Sigmoid colon (tissue), 7 donors: Measurements from ENCODE around the gene MSH3. TPM values are rescaled to one million over a fixed set of nuclear protein-coding genes. Genes with fewer than 3 reads are reported as not detected.

Experiments used
- DNase-seq: peaks from one replicate; pipeline ENCODE4 v3.0.0-alpha.2; 2019
- H3K27ac ChIP-seq, 4 donors: fragments of 200-600 bp; sonication (generic); one replicate each; pipeline ENCODE4 v1.5.1; 2016 to 2019; ENCODE audit warnings: mild to moderate bottlenecking in 1 of 4
- H3K27me3 ChIP-seq, 3 donors: fragments of 200-600 bp; sonication (generic); one replicate each; pipeline ENCODE4 v1.5.1; 2019; ENCODE audit warnings: mild to moderate bottlenecking in 1 of 3
- H3K36me3 ChIP-seq, 4 donors: fragments of 200-600 bp; sonication (generic); one replicate each; pipeline ENCODE4 v1.5.1; 2016 to 2019
- H3K4me1 ChIP-seq, 4 donors: fragments of 200-600 bp; sonication (generic); one replicate each; pipeline ENCODE4 v1.5.1; 2017 to 2019
- H3K4me3 ChIP-seq, 4 donors: fragments of 200-600 bp; sonication (generic); one replicate each; pipeline ENCODE4 v1.5.1; 2017 to 2019; ENCODE audit warnings: mild to moderate bottlenecking in 2 of 4, moderate library complexity in 1 of 4
- H3K9me3 ChIP-seq, 4 donors: fragments of 200-600 bp in 3 of 4; sonication (generic) in 3 of 4; one replicate each; pipeline versions ENCODE4 v1.5.1 to v1.6.1; 2013 to 2019
- CTCF ChIP-seq, 4 experiments: fragments of 450-650 bp in 3 of 4; fragments of 200-600 bp in 1 of 4; IDR thresholded peaks; one replicate each; pipeline ENCODE4 v1.5.1; 2016 to 2019; ENCODE audit warnings: antibody characterized with exemption in 4 of 4, mild to moderate bottlenecking in 3 of 4, moderate library complexity in 2 of 4
- EP300 ChIP-seq, 4 donors: sonication (generic); formaldehyde crosslinking; IDR thresholded peaks; one replicate each; pipeline ENCODE4 v1.6.1; 2017; ENCODE audit warnings: antibody characterized with exemption in 4 of 4
- POLR2A ChIP-seq, 2 donors: fragments of 450-650 bp; IDR thresholded peaks; one replicate each; pipeline ENCODE4 v1.6.1; 2016; ENCODE audit warnings: antibody characterized with exemption in 2 of 2, mild to moderate bottlenecking in 2 of 2, moderate library complexity in 2 of 2
- POLR2AphosphoS5 ChIP-seq, 4 donors: sonication (generic); formaldehyde crosslinking; IDR thresholded peaks; one replicate each; pipeline ENCODE4 v1.6.1; 2017; ENCODE audit warnings: antibody characterized with exemption in 4 of 4
- WGBS, 2 donors: extraction: QIAGEN DNeasy Blood & Tissue Kit; methylation state at CpG; one replicate each; pipeline ENCODE4 v1.1.7; 2013; 5-methylcytosine and 5-hydroxymethylcytosine counted together
- intact Hi-C: fragments of 100-400 bp; cut with DNase I; formaldehyde crosslinking; loops from one replicate; pipeline ENCODE4 v1.15.1; 2023
- polyA plus RNA-seq, 3 donors: library from polyadenylated mRNA; stranded (reverse); fragments of 200-250 nt; gene quantifications; one replicate each; pipeline ENCODE4 v1.2.3, GENCODE V29; 2013
- total RNA-seq, 4 donors: library from RNA; depleted of rRNA; stranded (reverse); fragments of >200 nt; gene quantifications; one replicate each; pipeline ENCODE4 v1.1.0, GENCODE V29; 2016
- donor health status: healthy with polysubstance abuse.
- donor health status: Bipolar disorder and iron deficiency.
- donor health status: healthy.

Gene MSH3
- total and polyA plus RNA-seq, 7 donors = 3.6 to 15.3 (median 11.8) TPM

- H3K27me3 ChIP-seq = no peaks in the 10 kb centered on the region
- no peak overlapping the region for H3K27ac ChIP-seq
- intact Hi-C loops = no loop called here
- H3K4me3 ChIP-seq = no peak overlapping the region
- WGBS, 2 donors = 80 to 93% methylated on average over 3 of the region's 3 CpGs
- no peaks in the 10 kb centered on the region for H3K9me3 ChIP-seq
- no peak for DNase-seq
- H3K4me1 ChIP-seq = no peaks in the 10 kb centered on the region
- no peak for TF ChIP-seq POLR2AphosphoS5 (IDR thresholded peaks at IDR 0.05)
- no peak for TF ChIP-seq EP300 (IDR thresholded peaks at IDR 0.05)
- TF ChIP-seq CTCF (IDR thresholded peaks at IDR 0.05) = no peak
- no peak for TF ChIP-seq POLR2A (IDR thresholded peaks at IDR 0.05)
- no peaks in the 10 kb centered on the region for H3K36me3 ChIP-seq
Measured at GRCh38 chr5:80912479-80912878, 258.0 kb downstream of the MSH3 start.

- DNase-seq = no peak
- whole genome bisulfite sequencing, 2 donors = 88% methylated on average over 1 of the region's 1 CpG
- Histone ChIP-seq H3K4me1 (no peaks in the 10 kb centered on the region), H3K4me3 (no peak overlapping the region), H3K27me3 (no peaks in the 10 kb centered on the region), H3K9me3 (no peaks in the 10 kb centered on the region), H3K27ac (no peak overlapping the region), H3K36me3 (no peaks in the 10 kb centered on the region)
- intact Hi-C loops = no loop called here
- TF ChIP-seq CTCF (IDR thresholded peaks at IDR 0.05) = no peak
- TF ChIP-seq POLR2AphosphoS5 (IDR thresholded peaks at IDR 0.05) = no peak
- TF ChIP-seq EP300 (IDR thresholded peaks at IDR 0.05) = no peak
- no peak for TF ChIP-seq POLR2A (IDR thresholded peaks at IDR 0.05)
Measured at GRCh38 chr5:80915716-80916115, 261.3 kb downstream of the MSH3 start.

GRCh38 chr5:80916676-80917075 is 262.2 kb downstream of the MSH3 start:
- H3K4me1 ChIP-seq = no peaks in the 10 kb centered on the region
- no peaks in the 10 kb centered on the region for H3K9me3 ChIP-seq
- WGBS, 2 donors = 95 to 97% methylated on average over 4 of the region's 4 CpGs
- H3K36me3 ChIP-seq = no peaks in the 10 kb centered on the region
- no peak for DNase-seq
- no peaks in the 10 kb centered on the region for H3K27me3 ChIP-seq
- no peak overlapping the region for H3K27ac ChIP-seq
- H3K4me3 ChIP-seq = no peak overlapping the region
- no peak for TF ChIP-seq CTCF (IDR thresholded peaks at IDR 0.05)
- no peak for TF ChIP-seq EP300 (IDR thresholded peaks at IDR 0.05)
- intact Hi-C loops = no loop called here

- H3K4me1 ChIP-seq = no peaks in the 10 kb centered on the region
- 62 to 82% methylated on average over 3 of the region's 3 CpGs for WGBS, 2 donors
- no peak for DNase-seq
- no peaks in the 10 kb centered on the region for H3K27me3 ChIP-seq
- H3K27ac ChIP-seq = no peak overlapping the region
- no peak overlapping the region for H3K4me3 ChIP-seq
- no peak for TF ChIP-seq EP300 (IDR thresholded peaks at IDR 0.05)
- no peaks in the 10 kb centered on the region for H3K9me3 ChIP-seq
- no peaks in the 10 kb centered on the region for H3K36me3 ChIP-seq
- intact Hi-C loops = no loop called here
Measured at GRCh38 chr5:80917631-80918030, 263.2 kb downstream of the MSH3 start.

GRCh38 chr5:80919678-80920196 is 265.3 kb downstream of the MSH3 start:
- no peak overlapping the region for H3K27ac ChIP-seq
- DNase-seq = no peak
- TF ChIP-seq EP300 (IDR thresholded peaks at IDR 0.05) = no peak
- TF ChIP-seq POLR2A (IDR thresholded peaks at IDR 0.05) = no peak
- TF ChIP-seq POLR2AphosphoS5 (IDR thresholded peaks at IDR 0.05) = no peak
- TF ChIP-seq CTCF (IDR thresholded peaks at IDR 0.05) = no peak
- no peak overlapping the region for H3K4me3 ChIP-seq
- no peaks in the 10 kb centered on the region for H3K4me1 ChIP-seq
- H3K36me3 ChIP-seq = no peaks in the 10 kb centered on the region
- H3K9me3 ChIP-seq = no peaks in the 10 kb centered on the region
- intact Hi-C loops = no loop called here
- H3K27me3 ChIP-seq = no peaks in the 10 kb centered on the region
- 93% methylated on average over 6 of the region's 6 CpGs for WGBS, 2 donors
